Testis (tissue), 2 donors: Measurements from ENCODE around the gene MAP3K7CL.

Experiments used
- CTCF ChIP-seq, 3 experiments: fragments of 450-650 bp in 2 of 3; fragments of 200-600 bp in 1 of 3; sonication (generic) in 1 of 3; IDR thresholded peaks; one replicate each; pipeline ENCODE4 v1.5.1; 2016 to 2019; ENCODE audit warnings: antibody characterized with exemption in 3 of 3, mild to moderate bottlenecking in 2 of 3, moderate library complexity in 1 of 3
- POLR2A ChIP-seq: fragments of 450-650 bp; IDR thresholded peaks from one replicate; pipeline ENCODE4 v1.6.1; 2017; ENCODE audit warnings: antibody characterized with exemption, mild to moderate bottlenecking, moderate library complexity

GRCh38 chr21:29146726-29147125, 16.3 kb downstream of the MAP3K7CL start:
- TF ChIP-seq CTCF (IDR thresholded peaks at IDR 0.05) (no peak), POLR2A (no peak)
